NB4 (cell line): Measurements from ENCODE around the gene SND1.

Source experiments
- DNase-seq: peaks from one replicate; pipeline ENCODE4 v3.0.0; 2010; ENCODE audit warnings: low read depth
- H3K4me3 ChIP-seq: one replicate; pipeline ENCODE4 v1.5.1; 2011; ENCODE audit warnings: mild to moderate bottlenecking, low read depth, low read length, moderate library complexity
- CTCF ChIP-seq: IDR thresholded peaks from one replicate; pipeline ENCODE4 v1.5.1; 2012; ENCODE audit warnings: low read depth, low read length
- MAX ChIP-seq: IDR thresholded peaks from 2 replicates; pipeline ENCODE4 v1.6.1; 2011; ENCODE audit warnings: low read depth, low read length
- MYC ChIP-seq: IDR thresholded peaks from 2 replicates; pipeline ENCODE4 v1.6.1; 2011; ENCODE audit warnings: low read depth, low read length
- POLR2A ChIP-seq: IDR thresholded peaks from 2 replicates; pipeline ENCODE4 v1.6.1; 2011; ENCODE audit warnings: mild to moderate bottlenecking; ENCODE audit not compliant: insufficient read length; ENCODE audit errors: extremely low read depth

The SND1 gene

DNA sequence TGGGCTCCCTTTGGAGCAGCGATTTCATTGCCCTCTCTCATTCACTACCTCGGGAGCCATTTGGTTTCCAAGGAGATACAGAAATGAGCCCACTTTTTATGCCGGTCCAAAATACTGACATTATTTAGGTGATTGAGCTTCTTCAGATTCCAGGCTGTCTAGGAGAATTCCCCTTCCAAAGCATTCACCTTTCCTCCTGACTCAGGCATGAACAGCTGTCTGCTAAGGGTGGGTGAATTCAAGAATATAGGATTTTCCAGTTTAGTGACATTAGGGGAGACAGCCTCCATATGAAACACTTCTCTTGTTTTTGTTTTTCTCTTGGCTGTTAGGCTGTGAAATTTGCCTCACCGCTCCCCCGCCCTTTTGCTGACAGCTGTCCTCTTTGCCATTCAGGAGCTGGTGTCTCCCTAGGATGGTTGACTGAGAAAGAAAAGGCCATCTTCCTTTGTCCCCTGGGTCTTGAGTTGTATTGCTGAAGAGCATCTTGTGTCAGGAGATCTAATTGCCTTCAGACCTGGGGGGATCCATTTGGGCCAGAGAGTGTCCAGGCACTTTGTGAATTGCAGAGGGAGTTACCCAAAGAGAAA, 322.5 kb downstream of the SND1 start:
- H3K4me3 ChIP-seq: no peak overlapping the region
- no peak for TF ChIP-seq CTCF
- no peak for TF ChIP-seq MAX
- no peak for TF ChIP-seq MYC
- no peak for TF ChIP-seq POLR2A
- DNase-seq: no peak

DNA sequence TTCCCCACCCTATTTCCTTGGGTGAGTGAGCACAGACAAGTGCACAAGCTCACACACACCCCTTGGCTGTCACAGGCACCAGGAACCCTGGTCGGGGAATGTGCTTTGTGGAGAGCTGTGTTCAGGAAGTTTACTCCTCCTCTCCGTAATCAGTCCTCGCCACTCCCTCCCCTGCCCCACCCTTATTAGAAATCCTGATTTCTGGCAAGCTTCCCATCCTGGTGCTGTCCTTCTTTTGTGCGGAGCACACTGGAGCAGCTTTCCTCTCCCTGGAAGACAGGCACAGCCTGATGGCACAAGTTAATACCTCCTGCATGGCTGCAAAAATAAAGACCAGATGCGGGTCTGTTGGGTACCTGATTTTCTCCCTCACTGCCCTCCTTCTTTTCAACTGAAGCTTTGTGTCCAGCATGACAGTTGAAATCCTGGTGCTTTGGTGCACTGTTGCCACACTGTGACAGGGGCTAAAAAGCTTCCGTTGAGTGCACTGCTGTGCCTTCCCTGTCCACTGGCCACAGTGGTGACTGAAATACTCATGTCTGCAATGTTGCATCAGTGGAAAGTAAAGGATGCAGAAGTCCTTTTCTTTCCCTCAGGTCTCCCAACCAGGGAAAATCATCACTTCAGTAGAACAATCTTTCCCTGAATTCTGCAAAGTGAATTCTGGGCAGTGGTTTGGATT, 324.2 kb downstream of the SND1 start:
- no peak for TF ChIP-seq MYC
- no peak for DNase-seq
- no peak overlapping the region for H3K4me3 ChIP-seq

DNA sequence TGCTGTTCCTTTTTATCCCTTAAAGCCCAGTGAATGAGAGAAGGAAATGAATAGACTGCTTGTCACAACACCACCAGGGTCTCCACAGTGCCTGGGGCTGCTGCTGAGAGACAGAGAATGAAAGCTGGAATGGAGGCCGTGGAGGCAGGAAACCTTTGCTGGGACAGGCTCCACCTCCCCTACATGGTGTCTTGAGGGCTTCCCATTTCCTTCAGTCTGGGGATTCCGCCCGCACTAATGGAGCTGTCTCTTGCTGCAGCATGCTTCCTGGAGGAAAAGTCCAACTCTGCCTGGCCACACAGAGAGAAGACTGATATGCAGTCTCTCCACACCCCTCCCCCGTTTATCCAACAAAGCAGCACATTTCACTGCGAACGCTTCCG, 324.7 kb downstream of the SND1 start:
- no peak for DNase-seq
- H3K4me3 ChIP-seq: no peak overlapping the region
- TF ChIP-seq POLR2A: no peak
- no peak for TF ChIP-seq MYC
- no peak for TF ChIP-seq MAX
- TF ChIP-seq CTCF: no peak

DNA sequence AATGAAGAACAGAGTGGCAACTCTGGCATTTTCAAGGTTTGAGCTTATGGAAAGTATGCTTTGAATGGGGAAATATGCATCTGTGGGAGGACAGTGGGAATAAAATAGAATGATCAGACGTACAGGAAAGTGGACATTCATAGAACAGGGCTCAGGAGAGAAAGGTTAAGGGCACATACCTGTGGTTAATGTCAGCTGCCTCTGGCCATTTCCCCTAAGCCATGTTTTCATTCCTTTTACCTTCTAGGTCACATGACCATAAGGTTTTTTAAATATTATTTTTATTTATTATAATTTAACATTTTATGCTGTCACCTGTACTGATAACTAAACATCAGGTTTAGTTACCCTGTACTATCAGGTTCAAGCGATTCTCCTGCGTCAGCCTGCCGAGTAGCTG, 326.4 kb downstream of the SND1 start:
- H3K4me3 ChIP-seq: no peak overlapping the region
- TF ChIP-seq CTCF: no peak
- TF ChIP-seq MYC: no peak
- no peak for TF ChIP-seq MAX
- TF ChIP-seq POLR2A: no peak
- DNase-seq: no peak

DNA sequence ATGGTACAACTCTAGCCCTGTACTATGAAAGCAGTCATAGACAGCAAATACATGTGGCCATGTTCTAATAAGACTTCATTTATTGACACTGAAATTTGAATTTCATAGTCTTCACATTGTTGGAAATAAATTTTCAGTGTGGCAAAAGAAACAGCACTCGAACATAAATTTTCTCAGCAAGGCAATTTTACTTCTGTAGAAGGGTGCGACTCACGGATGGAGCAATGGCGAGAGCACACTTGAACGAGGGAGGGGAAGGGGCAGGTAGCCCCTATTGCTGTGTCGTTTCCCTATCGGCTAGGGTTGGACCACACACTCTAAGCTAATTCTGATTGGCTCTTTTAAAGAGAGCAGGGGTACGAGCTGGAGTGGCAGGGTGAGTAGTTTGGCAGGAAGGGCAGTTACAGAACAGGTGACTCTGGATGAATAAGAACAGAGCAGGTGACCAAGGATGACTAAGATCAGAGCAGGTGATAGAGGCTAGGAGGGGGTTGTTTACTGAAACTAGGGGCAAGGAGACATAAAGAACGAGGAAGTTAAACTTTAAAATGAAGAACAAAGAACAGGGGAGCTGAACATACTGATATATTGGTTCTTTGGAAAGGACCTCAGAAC, 327.2 kb downstream of the SND1 start:
- no peak for DNase-seq
- TF ChIP-seq CTCF (no peak), POLR2A (no peak), MYC (no peak), MAX (no peak)
- no peak overlapping the region for H3K4me3 ChIP-seq

DNA sequence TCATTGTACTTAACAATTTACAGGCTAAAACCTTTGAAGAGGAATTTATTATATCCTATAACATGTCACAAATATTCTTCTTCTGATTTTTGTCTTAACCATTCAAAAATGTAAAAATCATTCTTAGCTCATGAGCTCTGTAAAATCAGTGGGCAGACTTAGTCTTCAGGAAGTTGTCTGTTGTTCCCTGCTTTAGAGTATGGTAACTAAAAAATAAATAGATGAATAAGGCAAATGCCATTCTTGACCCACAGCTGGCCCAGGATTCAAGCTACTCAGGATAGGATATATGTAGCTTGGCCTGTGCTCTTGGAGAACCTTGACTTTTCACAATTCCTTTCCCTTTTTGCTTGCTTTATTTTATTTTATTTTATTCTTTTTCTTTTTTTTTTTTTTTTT, 327.7 kb downstream of the SND1 start:
- TF ChIP-seq POLR2A (no peak), MAX (no peak), MYC (no peak), CTCF (no peak)
- DNase-seq: no peak
- H3K4me3 ChIP-seq: no peak overlapping the region
